NCI-H526 treated with DMSO at 0.1 percent for 48 hours (cell line): ENCODE measurements around the gene ZNF793.

ENCODE experiments used
- DNase-seq: peaks from one replicate; lab custom pipeline; 2025; lab: John Stamatoyannopoulos, UW

Gene ZNF793

DNA sequence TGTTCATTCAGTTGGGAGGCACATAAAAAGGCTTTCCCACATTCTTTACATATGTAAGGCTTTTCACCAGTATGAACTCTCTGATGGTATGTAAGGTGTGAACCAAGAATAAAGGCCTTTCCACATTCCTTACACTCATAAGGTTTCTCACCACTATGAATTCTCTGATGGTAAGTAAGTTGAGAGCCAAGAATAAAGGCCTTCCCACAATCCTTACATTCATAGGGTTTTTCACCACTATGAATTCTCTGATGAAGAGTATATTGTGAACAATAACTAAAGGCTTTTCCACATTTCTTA lies 58.6 kb downstream of the ZNF793 start:
- DNase-seq: no peak

DNA sequence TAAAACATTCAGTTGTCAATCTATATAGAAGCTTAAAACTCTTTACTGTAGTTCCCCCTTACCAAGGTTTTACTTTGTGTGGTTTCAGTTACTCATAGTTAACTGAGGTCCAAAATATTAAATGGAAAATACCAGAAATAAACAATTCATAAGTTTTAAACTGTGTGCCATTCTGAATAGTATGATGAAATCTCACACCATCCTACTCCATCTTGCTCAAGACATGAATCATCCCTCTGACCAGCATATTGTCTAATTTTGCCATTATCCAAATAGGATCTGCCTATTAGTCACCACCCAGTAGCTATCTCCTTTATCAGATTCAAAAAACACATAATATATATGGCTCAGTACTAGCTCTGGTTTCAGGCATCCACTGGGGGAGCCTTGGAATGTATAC lies 65.5 kb downstream of the ZNF793 start:
- DNase-seq: no peak

DNA sequence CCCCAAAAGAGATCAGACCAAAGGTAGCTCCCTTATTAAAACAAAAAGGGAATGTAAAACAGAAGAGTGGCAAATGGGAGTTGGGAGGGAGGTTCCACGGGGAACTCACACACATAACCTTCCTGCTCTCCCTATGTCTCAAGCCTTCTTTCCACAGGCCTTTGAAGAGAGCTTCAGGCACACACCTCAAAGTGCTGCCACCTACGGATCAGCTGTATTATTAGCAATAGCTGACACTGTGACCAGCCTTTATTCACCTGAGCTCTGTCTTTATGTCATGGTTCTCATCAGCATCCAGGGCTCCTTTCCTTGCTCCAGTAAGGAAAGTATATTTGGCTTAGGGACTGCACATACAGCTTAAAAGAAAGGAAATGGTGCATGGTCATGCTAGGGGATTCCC lies 76.6 kb downstream of the ZNF793 start:
- DNase-seq: no peak
